ENCODE results near the gene RASAL2.
"Not testable (repeated sequence)": the region's sequence is repeated elsewhere in the genome, so short reads cannot be mapped to it uniquely, and the experiment has no call there.

Gene RASAL2

DNA sequence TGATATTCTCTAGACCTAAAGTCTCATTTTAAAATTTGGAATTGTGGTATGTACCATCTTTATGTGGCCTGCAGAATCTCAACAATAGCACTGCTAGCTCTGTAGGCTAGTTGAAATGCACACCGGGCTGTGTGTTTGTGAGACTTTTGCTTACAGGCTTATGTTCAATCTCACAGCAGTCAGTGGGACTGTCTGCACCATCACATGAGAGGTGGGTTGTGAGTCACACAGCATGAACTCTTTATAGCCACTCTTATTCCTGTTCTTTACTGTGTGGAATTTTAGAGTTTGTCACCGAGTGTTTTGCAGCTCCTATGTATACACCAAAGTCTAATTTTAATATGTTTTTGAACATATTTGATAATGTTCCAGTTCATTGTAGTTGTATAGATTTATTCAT lies 74.6 kb downstream of the RASAL2 start:
- no peak for DNase-seq

DNA sequence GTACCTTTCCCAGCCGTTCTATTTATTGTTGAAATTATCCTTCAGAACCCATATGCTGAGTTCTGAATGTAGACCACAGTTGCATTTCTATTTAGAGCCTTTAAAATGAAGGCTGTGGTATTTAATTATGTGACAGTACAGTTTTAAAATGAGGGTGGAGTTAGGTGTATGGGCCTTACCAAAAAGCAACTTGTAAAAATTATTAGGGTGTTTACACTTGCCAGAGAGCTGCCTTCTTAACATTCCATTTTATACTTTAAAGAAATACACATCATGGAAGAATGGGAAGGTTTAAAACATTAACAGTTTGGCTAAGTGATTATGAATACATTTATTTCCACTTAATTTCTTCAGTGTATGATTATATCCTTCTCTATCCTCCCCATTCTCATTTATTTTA lies 75.7 kb downstream of the RASAL2 start:
- no peak for DNase-seq

DNA sequence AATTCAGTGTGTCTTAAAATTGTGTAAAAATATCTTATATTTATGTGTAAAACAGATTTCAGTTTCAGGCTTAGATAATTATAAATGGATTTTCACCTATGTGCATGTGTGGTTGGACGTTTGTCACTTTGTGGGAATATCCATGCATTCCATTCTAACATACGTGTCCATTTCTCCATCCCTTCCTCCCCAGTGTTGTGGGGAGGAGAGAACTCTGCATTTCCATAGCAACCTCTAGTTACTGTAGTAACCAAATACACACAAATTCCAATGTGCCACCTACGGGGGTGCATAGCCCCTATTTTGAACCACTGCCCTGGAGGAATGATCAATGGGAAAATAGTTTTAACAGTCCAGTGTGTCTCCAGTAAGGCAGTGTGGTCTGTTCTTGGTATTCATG lies 79.0 kb downstream of the RASAL2 start:
- DNase-seq = no peak

DNA sequence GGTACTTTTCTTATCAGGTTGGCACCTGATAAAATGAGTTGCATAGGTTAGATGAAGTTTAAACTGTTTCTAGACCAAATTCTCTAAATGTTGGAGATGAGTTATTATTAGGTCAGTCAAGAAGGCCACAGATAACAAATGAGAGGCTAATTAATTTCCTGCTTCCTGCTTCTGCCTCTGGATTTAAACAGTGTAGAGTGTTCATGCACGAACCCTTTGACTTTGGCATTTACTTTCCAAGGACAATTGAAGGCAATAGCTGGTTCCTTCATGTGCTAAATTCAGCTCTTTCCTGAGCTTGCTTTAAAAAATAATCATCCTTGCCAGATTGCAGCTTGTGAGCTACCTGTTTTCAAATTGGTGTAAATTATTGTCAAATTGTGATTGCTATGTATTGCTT lies 80.6 kb downstream of the RASAL2 start:
- no peak for DNase-seq

DNA sequence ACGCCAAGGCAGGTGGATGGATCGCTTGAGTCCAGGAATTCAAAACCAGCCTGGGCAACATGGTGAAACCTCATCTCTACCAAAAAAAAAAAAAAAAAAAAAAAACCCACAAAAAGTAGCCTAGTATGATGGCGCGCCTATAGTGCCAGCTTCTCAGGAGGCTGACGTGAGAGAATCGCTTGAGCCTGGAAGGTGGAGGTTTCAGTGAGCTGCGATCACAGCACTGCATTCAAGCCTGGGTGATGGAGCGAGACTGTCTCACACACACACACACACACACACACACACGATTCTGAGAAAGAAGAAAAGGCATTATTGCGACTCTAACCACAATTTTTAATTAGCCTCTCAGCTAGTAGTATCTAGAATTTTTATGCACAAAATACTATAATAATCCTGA lies 86.5 kb downstream of the RASAL2 start:
- no peak for DNase-seq

DNA sequence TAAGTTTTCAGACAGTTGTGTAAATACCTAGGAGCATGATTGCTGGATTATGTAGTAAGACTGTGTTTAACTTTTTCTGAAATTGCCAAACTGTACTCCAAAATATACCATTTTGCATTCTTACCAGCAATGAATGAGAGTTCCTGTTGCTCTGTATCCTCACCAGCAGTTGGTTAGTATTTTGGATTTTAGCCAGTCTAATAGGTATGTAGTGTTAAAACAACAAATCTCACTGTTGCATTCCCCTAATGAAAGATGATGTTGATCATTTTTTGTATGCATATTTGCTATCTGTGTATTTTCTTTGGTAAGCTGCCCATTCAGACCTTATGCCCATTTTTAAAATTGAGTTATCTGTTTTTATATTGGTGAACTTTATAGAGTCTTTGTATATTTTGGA lies 89.9 kb downstream of the RASAL2 start:
- no peak for DNase-seq

DNA sequence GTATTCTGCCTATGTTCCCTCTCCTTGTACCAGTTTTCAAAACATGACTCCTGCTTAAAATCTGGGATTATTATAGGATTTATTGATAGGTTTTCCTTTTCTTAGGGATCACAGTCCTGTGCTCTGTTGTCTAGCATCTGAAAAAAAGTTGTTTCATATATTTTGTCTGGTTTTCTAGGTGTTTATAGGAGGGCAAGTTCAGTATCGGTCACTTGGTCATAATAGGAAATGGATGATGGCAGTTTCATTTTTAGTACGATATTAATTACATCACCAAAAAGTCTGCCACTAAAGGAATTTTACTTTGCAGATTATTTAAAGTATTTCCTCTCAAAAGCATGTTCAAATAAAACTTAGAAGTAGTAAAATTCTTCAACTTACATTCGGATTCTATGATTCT lies 94.4 kb downstream of the RASAL2 start:
- no peak for DNase-seq

DNA sequence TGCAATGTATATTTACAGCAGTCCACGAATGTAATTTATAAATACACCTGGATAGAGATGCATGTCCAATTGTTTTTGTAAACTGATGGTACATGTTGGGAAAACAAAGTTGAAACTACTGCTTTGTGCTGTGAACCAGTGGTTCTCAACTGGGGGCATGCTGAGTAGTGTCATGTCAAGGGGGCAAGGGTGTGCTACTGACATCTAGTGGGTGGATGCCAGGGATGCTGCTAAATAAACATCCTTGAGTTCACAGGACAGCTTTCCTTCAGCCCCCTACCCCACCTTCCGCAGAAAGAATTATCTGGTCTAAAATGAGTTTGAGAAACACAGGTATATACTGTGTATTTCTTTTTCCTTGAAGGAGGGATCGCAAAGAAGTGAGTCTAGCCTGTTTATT lies 95.9 kb downstream of the RASAL2 start:
- DNase-seq = peak; percentile 19 to 45

DNA sequence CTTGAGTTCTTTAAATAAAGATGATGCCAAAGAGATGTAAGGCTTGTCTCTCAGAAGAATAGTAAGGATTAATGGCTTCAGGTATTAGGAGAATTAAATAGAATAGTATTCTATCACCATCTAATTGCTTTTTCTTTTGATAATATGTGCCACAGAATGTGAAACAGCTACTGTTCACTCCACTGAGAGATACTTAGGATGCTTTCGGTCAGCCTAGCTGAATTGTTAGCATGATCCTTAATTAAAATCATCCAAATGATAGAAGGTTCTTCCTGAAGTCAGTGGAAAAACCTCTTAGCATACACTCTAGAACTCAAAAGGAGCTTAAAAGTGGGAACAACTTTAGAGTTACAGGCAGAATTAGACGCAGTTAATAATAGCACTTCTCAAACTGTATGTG lies 97.0 kb downstream of the RASAL2 start:
- no peak for DNase-seq

DNA sequence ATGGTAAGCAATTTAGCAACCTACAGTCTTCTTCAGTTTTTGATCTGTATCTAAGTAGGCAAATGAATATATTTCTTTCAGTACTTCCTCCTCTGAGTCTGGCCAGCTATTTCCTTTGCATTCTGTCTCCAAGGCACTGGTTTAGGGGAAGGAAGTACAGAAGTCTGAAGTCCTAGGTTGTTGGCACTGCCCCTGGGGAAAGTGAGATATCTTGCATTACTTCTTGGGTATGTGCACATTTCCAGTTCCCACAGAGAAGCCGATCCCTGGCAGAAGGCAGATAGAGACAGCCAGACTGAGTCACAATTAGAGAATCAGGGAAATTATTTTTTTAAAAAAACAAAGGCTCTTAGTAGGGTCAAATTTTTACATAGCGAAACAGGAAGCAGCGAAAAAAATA lies 98.8 kb downstream of the RASAL2 start:
- DNase-seq = peak in 1 of 2 experiments; percentile 66

DNA sequence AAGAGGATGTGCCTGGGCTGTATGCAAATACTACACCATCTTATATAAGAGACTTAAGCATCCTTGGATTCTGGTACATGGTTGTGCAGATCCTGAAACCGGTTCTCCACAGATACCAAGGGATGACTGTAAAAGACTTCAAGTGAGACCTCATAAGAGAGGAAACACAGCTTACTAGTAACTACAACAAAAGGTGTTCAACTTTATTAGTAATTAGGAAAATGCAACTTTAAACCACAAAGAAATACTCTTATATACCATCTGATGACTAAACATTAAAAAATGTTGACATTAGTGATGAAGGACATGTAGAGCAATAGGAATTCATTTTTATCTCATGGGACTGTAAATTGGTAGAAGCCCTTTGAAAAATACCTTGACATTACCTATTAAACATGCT lies 102.7 kb downstream of the RASAL2 start:
- DNase-seq = no peak

DNA sequence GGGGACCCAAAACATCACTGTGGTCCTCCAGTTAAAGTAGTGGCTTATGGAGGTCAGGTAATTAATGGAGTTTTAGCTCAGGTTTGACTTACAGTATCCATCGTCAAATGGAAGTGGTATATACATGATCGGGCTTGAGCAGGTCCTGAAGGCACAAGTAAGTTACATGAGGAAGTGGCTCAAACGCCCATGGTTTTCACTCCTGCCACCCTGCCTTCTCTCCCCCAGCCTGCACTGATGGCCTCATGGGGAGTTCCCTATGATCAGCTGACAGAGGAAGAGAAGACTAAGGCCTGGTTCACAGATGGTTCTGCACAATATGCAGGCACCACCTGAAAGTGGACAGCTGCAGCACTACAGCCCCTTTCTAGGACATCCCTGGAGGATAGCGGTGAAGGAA lies 108.2 kb downstream of the RASAL2 start:
- not testable (repeated sequence) for DNase-seq

DNA sequence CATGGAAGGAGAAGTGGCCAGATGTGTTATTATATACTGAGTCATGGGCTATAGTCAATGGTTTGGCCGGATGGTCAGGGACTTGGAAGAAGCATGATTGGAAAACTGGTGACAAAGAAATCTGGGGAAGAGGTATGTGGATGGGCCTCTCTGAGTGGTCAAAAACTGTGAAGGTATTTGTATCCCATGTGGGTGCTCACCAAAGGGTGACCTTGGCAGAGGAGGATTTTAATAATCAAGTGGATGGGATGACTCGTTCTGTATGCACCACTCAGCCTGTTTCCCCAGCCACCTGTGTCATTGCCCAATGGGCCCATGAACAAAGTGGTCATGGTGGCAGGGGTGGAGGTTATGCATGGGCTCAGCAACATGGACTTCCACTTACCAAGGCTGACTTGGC lies 108.6 kb downstream of the RASAL2 start:
- not testable (repeated sequence) for DNase-seq

DNA sequence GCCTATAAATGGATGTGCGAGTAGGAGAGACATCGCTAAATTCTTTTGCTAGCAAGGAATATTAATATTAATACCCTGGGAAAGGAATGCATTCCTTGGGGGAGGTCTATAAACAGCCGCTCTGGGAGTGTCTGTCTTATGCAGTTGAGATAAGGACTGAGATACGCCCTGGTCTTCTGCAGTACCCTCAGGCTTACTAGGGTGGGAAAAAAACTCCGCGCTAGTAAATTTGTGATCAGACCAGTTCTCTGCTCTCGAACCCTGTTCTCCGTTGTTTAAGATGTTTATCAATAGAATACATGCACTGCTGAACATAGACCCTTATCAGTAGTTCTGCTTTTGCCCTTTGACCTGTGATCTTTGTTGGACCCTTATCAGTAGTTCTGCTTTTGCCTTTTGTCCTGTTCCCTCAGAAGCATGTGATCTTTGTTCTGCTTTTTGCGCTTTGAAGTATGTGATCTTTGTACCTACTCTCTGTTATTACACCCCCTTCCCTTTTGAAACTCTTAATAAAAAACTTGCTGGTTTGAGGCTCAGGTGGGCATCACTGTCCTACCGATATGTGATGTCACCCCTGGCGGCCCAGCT lies 114.5 kb downstream of the RASAL2 start:
- DNase-seq = not testable (repeated sequence)

DNA sequence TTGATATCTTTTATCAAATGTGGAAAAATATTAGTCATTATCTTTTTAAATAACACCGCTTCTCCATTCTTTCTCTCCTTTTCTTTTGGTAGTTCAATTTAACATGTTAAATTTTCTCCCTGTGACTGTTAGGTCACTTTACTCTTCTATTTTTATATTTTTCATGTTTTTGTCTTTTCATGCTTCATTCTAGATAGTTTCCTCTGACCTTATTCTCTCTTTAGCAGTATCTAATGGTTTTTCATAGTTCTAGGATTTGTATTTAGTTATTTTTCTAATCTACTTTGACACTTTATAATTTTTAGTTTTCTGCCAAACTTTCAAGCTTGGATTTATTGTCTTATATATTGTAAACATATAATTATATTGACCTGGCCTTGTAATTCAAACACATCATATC lies 116.0 kb downstream of the RASAL2 start:
- DNase-seq = no peak

DNA sequence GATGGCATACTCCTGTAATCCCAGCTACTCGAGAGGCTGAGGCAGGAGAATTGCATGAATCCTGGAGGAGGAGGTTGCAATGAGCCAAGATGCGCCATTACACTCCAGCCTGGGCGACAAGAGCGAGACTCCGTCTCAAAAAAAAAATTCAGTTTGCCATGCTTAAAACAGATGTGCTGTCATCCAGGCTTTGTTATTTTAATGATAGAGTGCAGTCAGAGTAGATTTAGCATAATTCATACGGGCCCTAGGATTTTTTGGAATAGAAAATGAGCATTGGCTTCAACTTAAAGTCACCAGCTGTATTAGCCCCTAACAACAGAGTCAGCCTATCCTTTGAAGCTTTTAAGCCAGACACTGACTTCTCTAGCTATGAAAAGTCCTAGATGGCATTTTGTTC lies 124.6 kb downstream of the RASAL2 start:
- DNase-seq = no peak

DNA sequence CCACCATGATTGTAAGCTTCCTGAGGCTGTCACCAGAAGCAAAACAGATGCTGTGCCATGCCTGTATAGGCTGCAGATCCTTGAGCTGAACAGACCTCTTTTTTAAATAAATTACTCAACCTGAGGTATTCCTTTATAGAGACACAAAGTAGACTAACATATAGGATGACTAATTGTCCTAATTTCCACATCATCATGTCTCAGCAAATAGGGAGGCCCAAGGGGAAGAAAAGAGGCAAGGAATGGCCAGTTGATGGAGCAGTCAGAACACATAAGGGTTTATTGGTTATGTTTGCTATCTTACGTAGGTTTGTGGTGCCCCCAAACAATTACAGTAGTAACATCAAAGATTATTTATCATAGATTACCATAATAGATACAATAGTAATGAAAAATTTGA lies 126.2 kb downstream of the RASAL2 start:
- DNase-seq = no peak

DNA sequence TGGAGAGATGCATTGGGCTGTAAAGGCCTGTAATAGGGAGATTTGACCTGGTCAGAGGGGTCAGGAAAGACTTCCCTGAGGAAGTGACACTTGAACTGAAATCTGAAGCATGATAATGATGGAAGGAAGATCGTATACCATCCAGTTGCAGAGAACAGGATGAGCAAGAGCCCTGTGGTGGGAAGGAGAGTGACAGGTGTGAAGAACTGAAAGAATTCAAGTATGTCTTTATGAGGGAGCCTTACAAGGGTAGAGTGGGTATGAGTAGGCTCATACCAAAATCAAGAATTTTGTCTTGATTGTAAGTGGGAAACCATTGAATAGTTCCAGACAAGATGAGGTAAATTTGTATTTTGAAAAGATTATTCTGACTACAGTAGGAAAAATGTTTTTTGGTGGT lies 129.4 kb downstream of the RASAL2 start:
- no peak for DNase-seq

DNA sequence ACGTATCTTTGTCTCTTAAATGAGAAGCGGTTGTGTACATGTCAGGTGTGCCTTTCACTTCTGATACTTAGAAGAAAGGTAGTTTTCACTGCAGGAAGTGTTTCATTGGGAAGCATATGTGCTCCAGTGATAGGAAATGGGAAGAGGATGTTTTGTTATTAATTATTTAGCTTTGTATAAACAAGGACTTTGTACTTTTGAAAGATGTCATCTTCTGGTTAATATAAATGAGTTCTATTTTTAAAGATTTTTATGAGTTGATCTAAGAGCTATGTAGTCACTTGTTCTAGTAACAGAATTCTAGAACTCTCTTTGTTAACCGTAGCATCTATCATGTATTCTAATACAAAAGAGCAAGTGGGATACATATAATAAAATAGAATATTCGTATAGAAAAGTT lies 130.5 kb downstream of the RASAL2 start:
- DNase-seq = no peak

DNA sequence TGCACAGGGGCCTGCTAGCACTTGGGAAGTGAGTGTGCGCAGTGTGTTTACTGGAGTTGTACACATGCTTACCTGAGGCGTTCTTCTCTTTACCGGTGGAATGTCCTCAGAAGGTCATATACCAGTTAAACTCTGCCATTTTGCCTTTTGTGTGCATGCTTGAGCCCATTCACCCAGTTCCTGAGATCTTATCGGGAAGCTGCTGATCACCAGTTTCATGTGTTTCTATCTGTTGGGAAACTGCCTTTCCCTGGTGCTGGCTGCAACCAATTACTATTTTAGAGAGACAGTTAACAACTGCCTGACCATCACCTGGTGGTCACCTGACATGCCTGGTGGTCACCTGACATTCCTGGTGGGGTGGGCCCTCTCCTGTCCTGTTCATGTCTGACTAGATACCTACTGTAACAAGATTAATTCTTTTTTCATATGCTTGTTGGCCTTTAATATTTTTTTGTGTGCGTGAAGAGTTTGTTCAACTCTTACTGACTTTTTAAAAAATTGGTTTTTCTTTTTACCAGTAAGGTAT lies 137.0 kb downstream of the RASAL2 start:
- no peak for DNase-seq

DNA sequence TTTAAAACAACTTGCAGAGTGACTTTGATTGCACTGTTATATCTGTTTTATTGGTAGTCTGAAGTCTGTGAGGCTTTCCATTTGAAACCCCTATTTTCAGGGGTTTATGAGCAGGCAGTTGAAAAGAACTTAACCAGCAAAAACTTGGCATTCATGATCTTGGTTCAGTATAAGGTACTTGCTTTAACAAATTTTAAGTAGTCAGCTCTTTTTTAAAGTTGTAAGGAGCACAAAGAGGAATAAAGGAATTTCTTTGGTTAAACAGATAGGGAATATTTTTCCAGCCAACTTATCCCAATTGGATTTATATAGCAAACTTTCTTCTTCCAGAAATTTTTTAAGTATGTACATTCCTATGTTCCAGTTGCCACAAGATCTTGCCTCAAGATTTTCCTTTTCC lies 138.2 kb downstream of the RASAL2 start:
- no peak for DNase-seq

DNA sequence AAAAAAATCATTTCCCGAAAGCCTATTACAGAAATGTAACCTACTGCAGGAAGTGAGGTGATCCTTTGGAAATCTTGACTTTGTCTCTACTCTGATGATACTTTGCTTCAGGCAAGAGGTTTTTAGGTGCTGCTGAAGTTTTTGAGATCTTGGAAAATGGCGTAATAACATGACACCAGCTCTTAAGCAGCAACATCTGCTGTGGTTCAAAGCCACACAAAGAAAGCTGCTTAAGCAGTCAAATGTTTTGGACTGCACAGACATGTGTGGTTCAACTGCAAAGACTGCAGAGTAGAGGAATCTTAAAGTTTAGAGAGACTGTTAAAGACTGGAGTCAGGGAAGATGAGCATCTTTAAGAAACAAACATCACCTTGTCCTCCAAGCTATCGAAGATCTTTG lies 139.0 kb downstream of the RASAL2 start:
- DNase-seq = no peak

DNA sequence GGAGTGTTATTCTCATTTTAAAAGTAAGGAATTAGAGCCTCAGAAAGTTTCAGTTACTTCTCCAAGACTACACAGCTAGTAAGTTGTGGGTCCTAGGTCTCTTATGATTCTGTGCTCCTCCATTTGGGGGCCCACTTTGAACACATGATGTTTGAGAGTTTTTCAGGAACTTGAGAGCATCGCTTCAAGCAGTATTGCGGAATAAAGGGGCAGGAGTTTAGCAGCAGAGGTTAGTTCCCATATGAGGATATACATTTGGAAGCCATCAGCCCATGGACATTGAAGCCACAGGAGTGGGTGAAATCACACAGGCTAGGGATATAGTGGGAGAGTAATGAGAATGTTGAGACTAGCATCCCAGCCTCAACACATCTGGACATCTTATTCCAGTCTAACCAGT lies 143.2 kb downstream of the RASAL2 start:
- no peak for DNase-seq

DNA sequence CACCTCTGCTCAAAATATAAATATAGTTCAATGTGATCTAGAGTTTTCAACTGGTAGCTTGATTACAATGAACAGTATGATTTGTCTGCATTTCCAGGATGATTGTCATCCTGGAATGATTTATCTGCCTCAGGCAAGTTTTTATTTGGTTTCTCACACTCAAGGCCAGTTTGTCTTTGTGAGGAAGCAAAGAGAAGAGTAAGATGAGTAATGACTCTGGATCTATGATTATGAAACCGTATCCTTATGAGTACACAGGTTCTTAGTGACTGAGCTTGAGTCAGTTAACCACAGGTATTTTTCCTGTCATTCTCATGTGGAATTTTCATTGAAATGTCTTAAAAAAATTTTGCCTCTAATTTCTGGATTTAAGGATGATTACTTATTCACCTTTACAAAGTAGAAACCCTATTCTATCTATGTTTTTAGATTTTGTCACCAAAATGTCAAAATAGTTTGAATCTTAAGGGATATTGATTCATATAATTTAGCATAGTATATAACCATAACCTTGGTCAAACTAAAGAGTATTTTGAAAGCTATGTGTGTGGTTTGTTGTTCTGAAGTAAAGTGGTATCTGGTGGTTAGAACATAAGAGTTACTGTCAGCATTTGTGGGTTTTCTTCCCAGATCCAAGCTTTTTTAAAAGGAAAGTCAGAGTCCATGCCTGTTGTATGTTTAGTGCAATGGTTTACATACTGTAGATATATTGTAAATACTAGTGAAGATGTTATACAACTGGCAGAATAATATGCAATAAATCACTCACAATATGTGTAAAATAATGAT lies 145.0 kb downstream of the RASAL2 start:
- no peak for DNase-seq

DNA sequence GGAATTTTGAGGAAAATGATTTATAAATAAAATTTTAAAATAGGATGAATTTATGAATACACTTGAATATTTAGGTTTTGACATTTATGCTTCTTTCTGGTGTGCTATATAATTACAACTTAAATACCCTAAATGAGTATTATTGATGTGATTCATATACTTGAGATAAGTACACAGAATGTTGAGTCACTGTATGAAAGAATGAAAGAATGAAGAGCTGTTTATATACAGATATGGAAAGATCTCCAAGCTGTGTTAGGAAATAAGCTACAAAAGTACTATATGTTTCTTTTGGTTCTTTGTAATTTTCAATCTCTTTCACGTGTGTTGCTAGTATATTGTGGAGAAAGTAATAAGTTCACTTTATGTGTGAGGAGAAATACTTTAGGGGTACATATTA lies 147.2 kb downstream of the RASAL2 start:
- no peak for DNase-seq

All from NCI-H1930 (cell line).